Endothelial cell of umbilical vein (primary cell): ENCODE data around the gene ANKS1A. TPM values are rescaled to one million over a fixed set of nuclear protein-coding genes. Genes with fewer than 3 reads are reported as not detected.

ENCODE experiments used
- BruUV-seq: library from RNA; stranded (reverse); fragments of 400-500 nt; replicated peaks from 2 replicates; lab custom pipeline; 2021; lab: Mats Ljungman, UMichigan
- CTCF ChIA-PET: fragments of 300-600, 350-600 bp; sonication (Branson Sonifier 250); formaldehyde crosslinking; loops from one replicate; lab custom pipeline; 2021; ENCODE audit warnings: antibody characterized with exemption, inconsistent platforms; lab: Charles Lee
- POLR2A ChIA-PET: fragments of 300-600, 350-600 bp; sonication (Branson Sonifier 250); formaldehyde crosslinking; loops from one replicate; lab custom pipeline; 2021; ENCODE audit warnings: antibody characterized with exemption, inconsistent platforms; lab: Charles Lee
- DNase-seq: peaks from one replicate; pipeline ENCODE4 v3.0.0-alpha.2; 2011; ENCODE audit warnings: low read depth, low spot score
- FAIRE-seq: peaks from 2 replicates; lab custom pipeline; 2011; peaks lifted over from hg19 to GRCh38; lab: Jason Lieb, UNC
- H2AFZ ChIP-seq: 2 replicates; pipeline ENCODE4 v1.6.0; 2012; ENCODE audit warnings: low read depth, low read length, control low read depth, inconsistent platforms
- H3K27ac ChIP-seq: 2 replicates; pipeline ENCODE4 v1.5.1; 2011; ENCODE audit warnings: low read depth, mild to moderate bottlenecking, control low read depth, low read length, moderate library complexity; ENCODE audit not compliant: insufficient read depth
- H3K27me3 ChIP-seq, 2 experiments: 2 replicates each; pipeline versions ENCODE4 v1.6.0 to v1.6.1; 2011; ENCODE audit warnings: low read length in 2 of 2, mixed read lengths in 1 of 2; ENCODE audit not compliant: control insufficient read depth in 2 of 2, insufficient read depth in 2 of 2
- H3K36me3 ChIP-seq, 2 experiments: 2 replicates in 1 of 2; 3 replicates in 1 of 2; pipeline ENCODE4 v1.5.1; 2011; ENCODE audit warnings: low read length in 2 of 2, mild to moderate bottlenecking in 1 of 2, moderate library complexity in 1 of 2; ENCODE audit not compliant: control insufficient read depth in 2 of 2, insufficient read depth in 2 of 2; ENCODE audit errors: extremely low read depth in 1 of 2
- H3K4me1 ChIP-seq: 3 replicates; pipeline ENCODE4 v1.5.1; 2011; ENCODE audit warnings: mild to moderate bottlenecking, low read length; ENCODE audit not compliant: control insufficient read depth, insufficient read depth; ENCODE audit errors: extremely low read depth
- H3K4me2 ChIP-seq: 2 replicates; pipeline ENCODE4 v1.6.1; 2011; ENCODE audit warnings: low read length, control low read depth, mixed read lengths; ENCODE audit not compliant: insufficient read depth
- H3K4me3 ChIP-seq, 3 experiments: fragments of 200-600 bp in 1 of 3; sonication (generic), shearing (Covaris generic) in 1 of 3; replicated peaks in 1 of 3; 2 replicates each; pipeline ENCODE4 v1.5.1; 2011 to 2016; ENCODE audit warnings: control low read depth in 3 of 3, low read length in 3 of 3, mild to moderate bottlenecking in 2 of 3, inconsistent platforms in 1 of 3, low read depth in 1 of 3, moderate library complexity in 1 of 3; ENCODE audit not compliant: insufficient read depth in 1 of 3
- H3K79me2 ChIP-seq: 2 replicates; pipeline ENCODE4 v1.6.0; 2012; ENCODE audit warnings: low read length, inconsistent platforms; ENCODE audit not compliant: control insufficient read depth, insufficient read depth
- H3K9ac ChIP-seq: replicated peaks from 2 replicates; pipeline ENCODE3; 2011; ENCODE audit warnings: low read length, control low read depth; ENCODE audit not compliant: insufficient read depth; ENCODE audit errors: extremely low read depth
- H3K9me1 ChIP-seq: replicated peaks from 3 replicates; pipeline ENCODE4 v1.6.0; 2011; ENCODE audit warnings: mild to moderate bottlenecking, low read length; ENCODE audit not compliant: control insufficient read depth, insufficient read depth; ENCODE audit errors: extremely low read depth
- H3K9me3 ChIP-seq: replicated peaks from 2 replicates; pipeline ENCODE4 v1.5.1; 2012; ENCODE audit warnings: low read length, inconsistent platforms; ENCODE audit not compliant: control insufficient read depth, insufficient read depth
- H4K20me1 ChIP-seq: replicated peaks from 2 replicates; pipeline ENCODE3; 2011; ENCODE audit warnings: mild to moderate bottlenecking, low read length; ENCODE audit not compliant: control insufficient read depth, insufficient read depth; ENCODE audit errors: extremely low read depth
- EZH2 ChIP-seq: IDR thresholded peaks from 2 replicates; pipeline ENCODE4 v1.6.1; 2012; ENCODE audit warnings: borderline replicate concordance, low read depth, mild to moderate bottlenecking, moderate library complexity, low read length, inconsistent platforms; ENCODE audit not compliant: severe bottlenecking
- FOS ChIP-seq: IDR thresholded peaks from 2 replicates; pipeline ENCODE4 v1.6.1; 2011; ENCODE audit warnings: mild to moderate bottlenecking, low read length, moderate library complexity, borderline replicate concordance; ENCODE audit not compliant: insufficient read depth
- GATA2 ChIP-seq: IDR thresholded peaks from 2 replicates; pipeline ENCODE4 v1.7.0; 2011; ENCODE audit warnings: low read depth, mild to moderate bottlenecking, moderate library complexity, mixed read lengths, low read length; ENCODE audit not compliant: insufficient read length, insufficient read depth
- JUN ChIP-seq: IDR thresholded peaks from 2 replicates; pipeline ENCODE4 v1.6.1; 2011; ENCODE audit warnings: borderline replicate concordance, low read depth; ENCODE audit not compliant: insufficient read length, insufficient read depth
- MYC ChIP-seq: IDR thresholded peaks from one replicate; pipeline ENCODE4 v1.6.1; 2011; ENCODE audit warnings: mild to moderate bottlenecking, low read depth, low read length
- POLR2A ChIP-seq: IDR thresholded peaks from 2 replicates; pipeline ENCODE4 v1.6.1; 2012; ENCODE audit warnings: low read depth, mild to moderate bottlenecking, control low read depth, low read length
- POLR2AphosphoS5 ChIP-seq: IDR thresholded peaks from 2 replicates; pipeline ENCODE4 v1.6.1; 2012; ENCODE audit warnings: low read depth, mild to moderate bottlenecking, control low read depth, low read length, moderate library complexity; ENCODE audit not compliant: insufficient read depth
- dilution Hi-C: fragments of 300-500 bp; cut with MboI; formaldehyde crosslinking; loops from one replicate; pipeline ENCODE4 v1.15.0; 2019; ENCODE audit warnings: low sequenced_read_pairs; ENCODE audit not compliant: extremely low pct_ligation_motif_present
- intact Hi-C: fragments of 100-400 bp; cut with micrococcal nuclease; formaldehyde crosslinking; loops from one replicate; pipeline ENCODE4 v1.10.0; 2022
- polyA plus RNA-seq, 4 experiments: library from polyadenylated mRNA; depleted of rRNA in 3 of 4; stranded (reverse) in 3 of 4; unstranded in 1 of 4; fragments of >200 nt; gene quantifications; 2 replicates each; pipeline versions ENCODE4 v1.2.1 to v1.2.3, GENCODE V29; 2011 to 2012; ENCODE audit warnings: missing spikeins in 1 of 4
- total RNA-seq: library from RNA; stranded (reverse); gene quantifications from 2 replicates; pipeline ENCODE4 v1.2.3, GENCODE V29; 2021
- TF ChIP-seq, protein P1 (sequence below), 2 donors: IDR thresholded peaks; 1 replicate in 1 of 2; 2 replicates in 1 of 2; pipeline ENCODE4 v1.5.1; 2011; ENCODE audit warnings: low read length in 2 of 2, mild to moderate bottlenecking in 2 of 2, moderate library complexity in 2 of 2, control low read depth in 1 of 2, inconsistent platforms in 1 of 2, low read depth in 1 of 2; ENCODE audit not compliant: insufficient read depth in 1 of 2; ENCODE audit errors: extremely low read depth in 1 of 2
- TF ChIP-seq, protein P2 (sequence below): IDR thresholded peaks from 2 replicates; pipeline ENCODE4 v1.6.1; 2011; ENCODE audit not compliant: insufficient read depth, insufficient read length

Gene ANKS1A
- total and polyA plus RNA-seq, 2 donors (not counting 3 experiments of a cell fraction or from before 2014, with no cell fraction given): 8.9 to 26.1 TPM

DNA sequence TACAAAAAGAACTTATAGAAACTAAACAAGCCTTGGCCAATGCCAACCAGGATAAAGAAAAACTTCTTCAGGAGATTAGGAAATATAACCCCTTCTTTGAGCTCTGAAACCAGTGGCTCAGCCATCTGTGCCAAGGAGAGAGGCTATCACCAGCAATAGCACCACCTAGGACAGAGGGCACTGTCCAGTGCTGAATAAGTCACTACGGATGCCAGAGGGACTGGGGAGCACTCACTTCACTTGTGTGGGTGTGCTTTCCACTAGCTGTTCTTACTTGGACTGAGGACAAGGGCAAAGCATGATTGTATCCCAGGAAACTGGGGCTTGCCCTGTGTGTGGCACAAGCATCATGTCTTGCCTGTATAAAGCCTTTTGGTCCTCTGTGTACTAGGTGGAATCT lies 16.7 kb upstream of the ANKS1A start:
- CTCF ChIA-PET: interaction anchor here (2.2 kb wide), 1 partner anchor 16 kb away, joined by 7 read pairs; the partner anchor contains the start of genes ANKS1A and TAF11
- Histone ChIP-seq H3K27ac (no peak overlapping the region), H4K20me1 (no peaks in the 10 kb centered on the region), H3K79me2 (no peaks in the 10 kb centered on the region), H3K27me3 (no peaks in the 10 kb centered on the region), H3K4me3 (no peak overlapping the region), H3K4me1 (no peaks in the 10 kb centered on the region), H3K36me3 (peaks cover 3 to 27% of the 10 kb centered on the region in 2 experiments), H2AFZ (no peak overlapping the region), H3K4me2 (no peak overlapping the region), H3K9me3 (no peaks in the 10 kb centered on the region), H3K9me1 (no peaks in the 10 kb centered on the region), H3K9ac (no peak overlapping the region)
- no peak for FAIRE-seq
- dilution Hi-C loops: no loop called here
- TF ChIP-seq POLR2AphosphoS5 (no peak), FOS (no peak), MYC (no peak), EZH2 (no peak), JUN (no peak), POLR2A (no peak), GATA2 (no peak)
- TF ChIP-seq, protein P1, sequence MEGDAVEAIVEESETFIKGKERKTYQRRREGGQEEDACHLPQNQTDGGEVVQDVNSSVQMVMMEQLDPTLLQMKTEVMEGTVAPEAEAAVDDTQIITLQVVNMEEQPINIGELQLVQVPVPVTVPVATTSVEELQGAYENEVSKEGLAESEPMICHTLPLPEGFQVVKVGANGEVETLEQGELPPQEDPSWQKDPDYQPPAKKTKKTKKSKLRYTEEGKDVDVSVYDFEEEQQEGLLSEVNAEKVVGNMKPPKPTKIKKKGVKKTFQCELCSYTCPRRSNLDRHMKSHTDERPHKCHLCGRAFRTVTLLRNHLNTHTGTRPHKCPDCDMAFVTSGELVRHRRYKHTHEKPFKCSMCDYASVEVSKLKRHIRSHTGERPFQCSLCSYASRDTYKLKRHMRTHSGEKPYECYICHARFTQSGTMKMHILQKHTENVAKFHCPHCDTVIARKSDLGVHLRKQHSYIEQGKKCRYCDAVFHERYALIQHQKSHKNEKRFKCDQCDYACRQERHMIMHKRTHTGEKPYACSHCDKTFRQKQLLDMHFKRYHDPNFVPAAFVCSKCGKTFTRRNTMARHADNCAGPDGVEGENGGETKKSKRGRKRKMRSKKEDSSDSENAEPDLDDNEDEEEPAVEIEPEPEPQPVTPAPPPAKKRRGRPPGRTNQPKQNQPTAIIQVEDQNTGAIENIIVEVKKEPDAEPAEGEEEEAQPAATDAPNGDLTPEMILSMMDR (IDR thresholded peaks at IDR 0.05; ENCODE audit: extremely low read depth in 1 of 2, insufficient read depth in 1 of 2, low read depth in 1 of 2, low read length in 2 of 2): no peak
- TF ChIP-seq, protein P2, sequence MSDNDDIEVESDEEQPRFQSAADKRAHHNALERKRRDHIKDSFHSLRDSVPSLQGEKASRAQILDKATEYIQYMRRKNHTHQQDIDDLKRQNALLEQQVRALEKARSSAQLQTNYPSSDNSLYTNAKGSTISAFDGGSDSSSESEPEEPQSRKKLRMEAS: no peak
- intact Hi-C loops: no loop called here
- DNase-seq: no peak
- no TSS peak for BruUV-seq
- POLR2A ChIA-PET: no interaction called here
